ENCODE results near the gene SPATA21.
"Not testable (repeated sequence)": the region's sequence is repeated elsewhere in the genome, so short reads cannot be mapped to it uniquely, and the experiment has no call there.

SPATA21 gene

GRCh38 chr1:16468558-16468957 lies 31.3 kb upstream of the SPATA21 start:
- Mint-ChIP-seq H3K4me3 (no peak overlapping the region), H3K36me3 (ENCODE audit: insufficient read depth) (peaks cover 5% of the 10 kb centered on the region), H3K4me1 (peaks cover 15% of the 10 kb centered on the region), H3K27me3 (no peaks in the 10 kb centered on the region), H3K27ac (ENCODE audit: low read depth) (no peak overlapping the region), H3K9me3 (no peaks in the 10 kb centered on the region)
- DNase-seq (ENCODE audit: low spot score in 2 of 2), result no peak
- no peak for ATAC-seq (replicated peaks; ENCODE audit: extremely low read depth, poor library complexity, severe bottlenecking)

GRCh38 chr1:16464917-16465625 lies 27.8 kb upstream of the SPATA21 start:
- H3K36me3 Mint-ChIP-seq (ENCODE audit: insufficient read depth), result peaks cover 20% of the 10 kb centered on the region
- H3K27ac Mint-ChIP-seq (ENCODE audit: low read depth), result no peak overlapping the region
- H3K27me3 Mint-ChIP-seq, result no peaks in the 10 kb centered on the region

DNA sequence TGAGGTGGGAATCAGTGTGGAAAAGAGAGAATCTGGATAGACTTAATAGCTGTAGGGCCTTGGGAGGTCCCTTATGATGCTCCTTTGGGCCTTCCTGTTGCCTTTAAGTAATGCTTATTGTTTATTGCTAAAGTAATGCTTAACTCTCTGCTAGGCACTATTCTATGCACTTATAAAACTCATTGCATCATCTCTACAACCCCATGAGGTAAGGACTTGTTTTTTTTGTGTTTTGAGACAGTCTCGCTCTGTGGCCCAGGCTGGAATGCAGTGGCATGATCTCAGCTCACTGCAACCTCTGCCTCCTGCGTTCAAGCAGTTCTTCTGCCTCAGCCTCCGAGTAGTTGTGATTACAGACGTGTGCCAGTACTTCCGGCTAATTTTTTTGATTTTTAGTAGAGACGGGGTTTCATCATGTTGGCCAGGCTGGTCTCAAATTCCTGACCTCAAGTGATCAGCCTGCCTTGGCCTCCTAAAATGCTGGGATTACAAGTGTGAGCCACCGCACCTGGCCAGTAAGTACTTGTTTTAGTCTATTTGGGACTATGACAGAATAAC lies 25.6 kb upstream of the SPATA21 start:
- Mint-ChIP-seq H3K9me3 (no peaks in the 10 kb centered on the region), H3K27ac (ENCODE audit: low read depth) (no peak overlapping the region), H3K36me3 (ENCODE audit: insufficient read depth) (peaks cover 39% of the 10 kb centered on the region), H3K27me3 (no peaks in the 10 kb centered on the region), H3K4me3 (no peak overlapping the region), H3K4me1 (peaks cover 7% of the 10 kb centered on the region)
- DNase-seq (ENCODE audit: low spot score in 2 of 2), result no peak
- ATAC-seq (replicated peaks; ENCODE audit: extremely low read depth, poor library complexity, severe bottlenecking), result no peak

More at GRCh38 chr1:16464917-16465625, 27.8 kb upstream of the SPATA21 start:
- Mint-ChIP-seq H3K4me3 (no peak overlapping the region), H3K9me3 (no peaks in the 10 kb centered on the region), H3K4me1 (peaks cover 11% of the 10 kb centered on the region)
- DNase-seq (ENCODE audit: low spot score in 2 of 2), result no peak
- no peak for ATAC-seq (replicated peaks; ENCODE audit: extremely low read depth, poor library complexity, severe bottlenecking)

- H3K9me3 Mint-ChIP-seq, result no peaks in the 10 kb centered on the region
- DNase-seq (ENCODE audit: low spot score in 2 of 2), result no peak
- H3K4me3 Mint-ChIP-seq, result no peak overlapping the region
- peaks cover 46% of the 10 kb centered on the region for H3K36me3 Mint-ChIP-seq (ENCODE audit: insufficient read depth)
- H3K27me3 Mint-ChIP-seq, result no peaks in the 10 kb centered on the region
- ATAC-seq (replicated peaks; ENCODE audit: extremely low read depth, poor library complexity, severe bottlenecking), result no peak
- H3K27ac Mint-ChIP-seq (ENCODE audit: low read depth), result no peak overlapping the region
- peaks cover 5% of the 10 kb centered on the region for H3K4me1 Mint-ChIP-seq
These were observed 24.5 kb upstream of the SPATA21 start for GRCh38 chr1:16461681-16462080.

- Mint-ChIP-seq H3K27ac (ENCODE audit: low read depth) (no peak overlapping the region), H3K4me1 (peaks cover 5% of the 10 kb centered on the region), H3K4me3 (no peak overlapping the region), H3K36me3 (ENCODE audit: insufficient read depth) (peaks cover 68% of the 10 kb centered on the region), H3K9me3 (no peaks in the 10 kb centered on the region), H3K27me3 (no peaks in the 10 kb centered on the region)
- ATAC-seq (replicated peaks; ENCODE audit: extremely low read depth, poor library complexity, severe bottlenecking) (no peak), DNase-seq (ENCODE audit: low spot score in 2 of 2) (no peak)
These were observed 22.2 kb upstream of the SPATA21 start for GRCh38 chr1:16459352-16459925.

- DNase-seq (ENCODE audit: low spot score in 2 of 2) (no peak), ATAC-seq (replicated peaks; ENCODE audit: extremely low read depth, poor library complexity, severe bottlenecking) (no peak)
- Mint-ChIP-seq H3K27me3 (no peaks in the 10 kb centered on the region), H3K4me3 (no peak overlapping the region), H3K4me1 (peaks cover 5% of the 10 kb centered on the region), H3K36me3 (ENCODE audit: insufficient read depth) (peaks cover 71% of the 10 kb centered on the region), H3K27ac (ENCODE audit: low read depth) (no peak overlapping the region), H3K9me3 (no peaks in the 10 kb centered on the region)
These were observed 21.6 kb upstream of the SPATA21 start for GRCh38 chr1:16458831-16459230.

- not testable (repeated sequence) for H3K27me3 Mint-ChIP-seq; H3K9me3 Mint-ChIP-seq; DNase-seq (ENCODE audit: low spot score in 2 of 2); ATAC-seq (replicated peaks; ENCODE audit: extremely low read depth, poor library complexity, severe bottlenecking); H3K27ac Mint-ChIP-seq (ENCODE audit: low read depth); H3K4me3 Mint-ChIP-seq
- H3K4me1 Mint-ChIP-seq, result peaks cover 14% of the 10 kb centered on the region
- peaks cover 80% of the 10 kb centered on the region for H3K36me3 Mint-ChIP-seq (ENCODE audit: insufficient read depth)
These were observed 18.9 kb upstream of the SPATA21 start for GRCh38 chr1:16456151-16456550.

GRCh38 chr1:16454909-16455308 lies 17.7 kb upstream of the SPATA21 start:
- H3K27me3 Mint-ChIP-seq, result not testable (repeated sequence)
- peaks cover 85% of the 10 kb centered on the region for H3K36me3 Mint-ChIP-seq (ENCODE audit: insufficient read depth)

DNA sequence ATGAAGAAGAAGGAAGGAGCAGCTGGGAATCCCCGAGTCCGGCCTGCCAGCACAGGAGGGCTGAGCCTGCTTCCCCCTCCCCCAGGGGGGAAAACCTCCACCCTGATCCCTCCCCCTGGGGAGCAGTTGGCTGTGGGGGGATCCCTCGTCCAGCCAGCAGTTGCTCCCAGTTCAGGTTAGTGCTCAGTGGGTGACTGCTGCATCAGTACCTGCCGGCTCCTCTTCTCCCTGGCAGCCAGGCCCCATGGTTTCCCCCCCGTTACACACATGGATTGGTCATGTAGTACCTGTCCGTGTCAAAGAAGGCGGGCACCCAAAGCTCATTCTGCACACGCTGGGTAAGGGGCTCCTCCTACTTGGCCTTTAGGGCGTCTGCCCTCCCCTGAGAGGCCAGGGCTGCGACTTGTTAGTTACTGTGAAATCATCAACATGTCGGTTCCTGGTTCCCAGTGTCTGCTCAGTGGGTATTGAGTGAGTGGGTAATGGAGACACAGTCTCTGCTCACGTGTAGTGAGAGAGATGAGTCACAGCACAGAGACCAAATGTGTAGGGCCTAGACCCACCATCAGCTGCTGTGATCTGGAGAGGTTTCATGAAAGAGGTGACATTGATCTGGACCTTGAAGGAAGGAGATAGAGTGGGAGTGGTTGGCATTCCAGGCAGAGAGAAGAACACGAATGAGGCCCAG lies 14.8 kb upstream of the SPATA21 start:
- ATAC-seq (replicated peaks; ENCODE audit: extremely low read depth, poor library complexity, severe bottlenecking) (no peak), DNase-seq (ENCODE audit: low spot score in 2 of 2) (no peak)
- no peaks in the 10 kb centered on the region for H3K27me3 Mint-ChIP-seq
- peaks cover 79% of the 10 kb centered on the region for H3K36me3 Mint-ChIP-seq (ENCODE audit: insufficient read depth)
- H3K4me1 Mint-ChIP-seq, result peaks cover 33% of the 10 kb centered on the region
- no peak overlapping the region for H3K27ac Mint-ChIP-seq (ENCODE audit: low read depth)
- no peaks in the 10 kb centered on the region for H3K9me3 Mint-ChIP-seq
- H3K4me3 Mint-ChIP-seq, result no peak overlapping the region

More at GRCh38 chr1:16454909-16455308, 17.7 kb upstream of the SPATA21 start:
- ATAC-seq (replicated peaks; ENCODE audit: extremely low read depth, poor library complexity, severe bottlenecking); H3K9me3 Mint-ChIP-seq; DNase-seq (ENCODE audit: low spot score in 2 of 2); H3K4me3 Mint-ChIP-seq; H3K27ac Mint-ChIP-seq (ENCODE audit: low read depth): not testable (repeated sequence)
- peaks cover 12% of the 10 kb centered on the region for H3K4me1 Mint-ChIP-seq

- Mint-ChIP-seq H3K27me3 (no peaks in the 10 kb centered on the region), H3K4me1 (peaks cover 33% of the 10 kb centered on the region), H3K27ac (ENCODE audit: low read depth) (no peak overlapping the region), H3K9me3 (no peaks in the 10 kb centered on the region), H3K4me3 (no peak overlapping the region), H3K36me3 (ENCODE audit: insufficient read depth) (peaks cover 74% of the 10 kb centered on the region)
- no peak for DNase-seq (ENCODE audit: low spot score in 2 of 2)
- ATAC-seq (replicated peaks; ENCODE audit: extremely low read depth, poor library complexity, severe bottlenecking), result no peak
These were observed 13.7 kb upstream of the SPATA21 start for GRCh38 chr1:16450863-16451481.

GRCh38 chr1:16449666-16450065 lies 12.4 kb upstream of the SPATA21 start:
- ATAC-seq (replicated peaks; ENCODE audit: extremely low read depth, poor library complexity, severe bottlenecking) (no peak), DNase-seq (ENCODE audit: low spot score in 2 of 2) (no peak)
- Mint-ChIP-seq H3K27ac (ENCODE audit: low read depth) (peak overlapping the region; percentile 78), H3K9me3 (no peaks in the 10 kb centered on the region), H3K4me1 (peaks cover 33% of the 10 kb centered on the region), H3K27me3 (no peaks in the 10 kb centered on the region), H3K4me3 (no peak overlapping the region), H3K36me3 (ENCODE audit: insufficient read depth) (peaks cover 73% of the 10 kb centered on the region)

DNA sequence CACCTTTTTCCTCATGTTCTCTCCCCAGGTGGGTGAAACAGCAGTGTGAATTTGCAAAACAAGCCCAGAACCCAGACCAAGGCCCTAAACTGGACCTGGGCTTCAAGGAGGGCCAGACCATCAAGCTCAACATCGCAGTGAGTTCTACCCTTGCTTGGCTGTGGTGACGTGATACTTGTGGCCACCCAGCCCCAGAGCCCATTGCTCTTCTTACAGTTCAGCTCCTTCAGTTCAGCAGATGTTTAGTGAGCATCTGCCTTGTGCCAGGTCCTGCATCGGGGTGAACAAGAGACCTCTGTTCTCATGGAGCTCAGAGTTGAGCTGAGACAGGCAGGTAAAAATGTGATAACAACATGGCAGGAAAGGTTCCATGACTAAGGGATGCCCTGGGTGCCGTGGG lies 11.8 kb upstream of the SPATA21 start:
- no peak for DNase-seq (ENCODE audit: low spot score in 2 of 2)
- no peaks in the 10 kb centered on the region for H3K27me3 Mint-ChIP-seq
- ATAC-seq (replicated peaks; ENCODE audit: extremely low read depth, poor library complexity, severe bottlenecking), result no peak
- H3K36me3 Mint-ChIP-seq (ENCODE audit: insufficient read depth), result peaks cover 73% of the 10 kb centered on the region
- H3K4me3 Mint-ChIP-seq, result no peak overlapping the region
- no peaks in the 10 kb centered on the region for H3K9me3 Mint-ChIP-seq
- H3K27ac Mint-ChIP-seq (ENCODE audit: low read depth), result peak overlapping the region; percentile 78
- H3K4me1 Mint-ChIP-seq, result peaks cover 39% of the 10 kb centered on the region

All from central memory CD8-positive, alpha-beta T cell (primary cell).